Measurements from ENCODE around the gene LIG4.

DNA sequence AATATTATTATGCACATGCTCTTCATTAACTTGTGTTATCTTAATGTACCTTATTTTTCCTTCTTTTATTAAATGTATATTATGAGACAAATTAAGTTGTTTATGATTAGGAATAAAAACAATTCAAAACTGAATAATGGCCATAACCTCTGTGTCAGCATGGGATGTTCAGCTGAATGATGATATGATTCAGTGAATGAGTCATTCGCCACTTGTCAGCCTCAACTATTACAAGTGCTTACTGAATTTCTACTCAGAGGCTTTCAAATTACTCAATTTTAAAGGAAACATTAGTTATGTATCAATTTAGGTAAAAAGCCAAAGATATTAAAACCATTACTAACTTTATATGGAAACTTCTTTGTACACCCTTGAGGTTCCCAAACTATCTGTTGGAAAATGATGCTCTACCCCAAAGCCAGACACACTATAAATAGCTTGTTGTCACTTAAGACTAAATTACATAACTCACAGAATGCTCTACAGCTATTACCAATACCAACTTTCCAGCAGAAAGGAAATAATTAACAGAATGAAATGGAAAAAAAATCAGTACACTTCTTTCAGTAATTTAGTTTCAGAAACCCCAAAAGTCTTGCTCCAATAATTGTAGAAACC lies 14.4 kb downstream of the LIG4 start:
- TF ChIP-seq, protein P1, sequence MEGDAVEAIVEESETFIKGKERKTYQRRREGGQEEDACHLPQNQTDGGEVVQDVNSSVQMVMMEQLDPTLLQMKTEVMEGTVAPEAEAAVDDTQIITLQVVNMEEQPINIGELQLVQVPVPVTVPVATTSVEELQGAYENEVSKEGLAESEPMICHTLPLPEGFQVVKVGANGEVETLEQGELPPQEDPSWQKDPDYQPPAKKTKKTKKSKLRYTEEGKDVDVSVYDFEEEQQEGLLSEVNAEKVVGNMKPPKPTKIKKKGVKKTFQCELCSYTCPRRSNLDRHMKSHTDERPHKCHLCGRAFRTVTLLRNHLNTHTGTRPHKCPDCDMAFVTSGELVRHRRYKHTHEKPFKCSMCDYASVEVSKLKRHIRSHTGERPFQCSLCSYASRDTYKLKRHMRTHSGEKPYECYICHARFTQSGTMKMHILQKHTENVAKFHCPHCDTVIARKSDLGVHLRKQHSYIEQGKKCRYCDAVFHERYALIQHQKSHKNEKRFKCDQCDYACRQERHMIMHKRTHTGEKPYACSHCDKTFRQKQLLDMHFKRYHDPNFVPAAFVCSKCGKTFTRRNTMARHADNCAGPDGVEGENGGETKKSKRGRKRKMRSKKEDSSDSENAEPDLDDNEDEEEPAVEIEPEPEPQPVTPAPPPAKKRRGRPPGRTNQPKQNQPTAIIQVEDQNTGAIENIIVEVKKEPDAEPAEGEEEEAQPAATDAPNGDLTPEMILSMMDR (IDR thresholded peaks at IDR 0.05; ENCODE audit: low read depth, low read length): no peak
- TF ChIP-seq EZH2phosphoT487 (IDR thresholded peaks at IDR 0.05; ENCODE audit: low read depth): no peak

All from OCI-LY3 (cell line).